Activated CD4-positive, CD25-positive, alpha-beta regulatory T cell treated with anti-CD3 and anti-CD28 coated beads, Interleukin-2, amount 50 U/mL, for 24 hours (primary cell): ENCODE measurements around the gene CD200.
"Not testable (repeated sequence)": the region's sequence is repeated elsewhere in the genome, so short reads cannot be mapped to it uniquely, and the experiment has no call there.

Source experiments
- ATAC-seq, 2 donors: fragments of 150-1000 bp; cut with Tn5 transposase; one replicate each; pipeline ENCODE4 v1.10.0; 2021; ENCODE audit warnings: mild to moderate bottlenecking in 1 of 2, moderate library complexity in 1 of 2

Gene CD200

GRCh38 chr3:112391648-112392047 is 58.7 kb downstream of the CD200 start:
- no peak for ATAC-seq

- peak; percentile 59 to 70 for ATAC-seq
These were observed 59.7 kb downstream of the CD200 start for GRCh38 chr3:112392393-112393359.

- peak; percentile 53 to 60 for ATAC-seq
These were observed 60.4 kb downstream of the CD200 start for GRCh38 chr3:112393360-112393728.

GRCh38 chr3:112394003-112394640 is 61.2 kb downstream of the CD200 start:
- no peak for ATAC-seq

- ATAC-seq = no peak
These were observed 62.4 kb downstream of the CD200 start for GRCh38 chr3:112395181-112395895.

DNA sequence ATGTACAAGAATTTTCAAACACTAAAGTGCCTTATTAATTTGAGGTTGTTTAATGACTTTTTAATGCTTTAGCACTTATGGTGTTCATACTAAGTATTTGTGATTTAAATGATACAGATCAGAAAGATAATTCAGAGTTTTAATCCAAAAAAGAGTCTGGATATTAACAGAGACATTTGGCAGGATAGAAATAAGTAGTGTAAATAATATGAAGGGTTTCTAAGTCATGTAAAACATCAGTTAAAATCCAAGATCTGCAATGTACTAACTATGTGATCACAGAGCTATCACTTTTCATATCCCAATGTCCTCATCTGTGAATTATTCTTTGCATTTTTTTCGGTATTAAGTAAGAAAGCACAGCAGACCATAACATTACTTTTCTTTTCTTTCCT is 62.9 kb downstream of the CD200 start:
- ATAC-seq = no peak

- no peak for ATAC-seq
These were observed 64.6 kb downstream of the CD200 start for GRCh38 chr3:112397556-112397955.

GRCh38 chr3:112399064-112399463 is 66.1 kb downstream of the CD200 start:
- ATAC-seq = no peak

- ATAC-seq = not testable (repeated sequence)
These were observed 66.6 kb downstream of the CD200 start for GRCh38 chr3:112399554-112399953.

- not testable (repeated sequence) for ATAC-seq
These were observed 67.4 kb downstream of the CD200 start for GRCh38 chr3:112400317-112400716.

GRCh38 chr3:112401617-112402016 is 68.7 kb downstream of the CD200 start:
- ATAC-seq = no peak

DNA sequence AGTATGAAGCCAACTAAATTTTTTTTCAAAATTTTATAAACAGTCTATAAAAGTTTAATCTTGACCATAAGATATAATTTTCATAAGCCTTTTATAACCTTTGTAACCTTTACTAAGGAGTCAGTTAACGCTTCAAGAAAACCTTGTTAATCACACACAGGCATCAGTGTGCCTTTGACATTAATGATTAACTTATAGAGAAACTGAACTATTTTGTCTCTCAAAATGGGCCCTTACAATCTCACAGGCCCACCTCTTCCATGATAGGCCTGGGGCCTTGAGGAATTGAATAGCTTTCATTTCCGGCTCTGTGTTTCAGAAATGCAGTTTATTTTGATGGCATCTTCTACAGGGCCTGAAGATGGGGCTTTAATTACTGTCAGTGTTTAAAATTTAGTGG is 70.1 kb downstream of the CD200 start:
- no peak for ATAC-seq

- ATAC-seq = not testable (repeated sequence)
These were observed 72.1 kb downstream of the CD200 start for GRCh38 chr3:112404924-112405549.

- ATAC-seq = peak; percentile 70 to 76
These were observed 72.9 kb downstream of the CD200 start for GRCh38 chr3:112405845-112406244.

- no peak for ATAC-seq
These were observed 74.4 kb downstream of the CD200 start for GRCh38 chr3:112407214-112407887.

DNA sequence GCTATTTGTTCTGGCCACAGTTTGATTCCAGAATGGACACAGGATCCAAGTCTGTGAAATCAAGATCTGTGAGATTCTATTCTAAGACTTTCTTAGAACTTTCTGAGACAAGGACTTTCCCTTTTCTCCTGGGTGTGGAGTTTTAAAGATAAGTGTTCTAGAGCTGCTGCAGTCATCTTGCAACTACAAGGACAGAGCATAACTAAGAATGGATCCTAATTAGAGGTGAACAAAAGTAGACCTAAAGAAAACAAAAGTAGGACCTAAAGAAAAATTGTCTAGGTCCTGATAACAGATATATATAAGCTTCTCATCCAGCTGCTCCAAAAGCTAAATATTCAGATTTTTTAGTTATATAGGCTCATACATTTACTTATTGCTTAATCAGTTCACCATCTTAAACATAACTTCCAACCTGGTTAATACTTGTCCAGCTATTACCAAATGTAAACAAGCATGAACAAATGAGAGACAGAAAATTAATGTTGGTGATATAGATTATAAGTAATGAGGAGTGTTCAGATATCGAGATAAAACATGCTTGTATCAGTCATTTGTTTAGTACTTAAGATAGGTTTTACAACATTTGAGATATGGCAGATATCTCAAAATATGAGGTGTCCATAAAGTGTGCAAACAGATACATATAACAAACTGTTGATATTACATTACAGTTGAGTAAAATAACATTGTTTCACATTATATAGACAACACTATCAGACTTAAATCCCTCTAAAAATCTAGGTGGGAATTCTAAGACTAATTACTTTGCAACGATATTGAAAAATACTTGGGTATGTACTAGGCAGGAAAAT is 75.1 kb downstream of the CD200 start:
- ATAC-seq = no peak

GRCh38 chr3:112409041-112409440 is 76.1 kb downstream of the CD200 start:
- no peak for ATAC-seq

DNA sequence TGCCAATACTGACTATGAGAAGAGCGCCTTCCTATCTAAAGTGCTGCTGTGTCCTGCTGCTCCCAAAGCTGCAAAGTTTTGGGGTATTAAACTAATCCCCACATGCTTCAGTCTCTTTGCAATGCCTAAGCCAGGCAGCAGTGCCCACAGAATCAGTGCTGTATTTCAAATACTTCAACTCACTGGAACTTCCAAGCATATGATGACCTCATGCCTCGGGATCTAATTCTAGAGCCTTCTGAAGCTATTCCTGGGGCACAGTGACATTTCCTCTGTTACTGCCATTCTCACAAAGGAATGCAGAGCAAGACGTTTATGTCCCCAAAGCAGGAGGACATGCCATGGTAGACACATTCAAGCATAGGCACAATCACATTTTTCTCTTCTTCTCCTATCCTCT is 78.5 kb downstream of the CD200 start:
- ATAC-seq = no peak
